ENCODE results near the gene APLN.

APLN gene, protein sequence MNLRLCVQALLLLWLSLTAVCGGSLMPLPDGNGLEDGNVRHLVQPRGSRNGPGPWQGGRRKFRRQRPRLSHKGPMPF

DNA sequence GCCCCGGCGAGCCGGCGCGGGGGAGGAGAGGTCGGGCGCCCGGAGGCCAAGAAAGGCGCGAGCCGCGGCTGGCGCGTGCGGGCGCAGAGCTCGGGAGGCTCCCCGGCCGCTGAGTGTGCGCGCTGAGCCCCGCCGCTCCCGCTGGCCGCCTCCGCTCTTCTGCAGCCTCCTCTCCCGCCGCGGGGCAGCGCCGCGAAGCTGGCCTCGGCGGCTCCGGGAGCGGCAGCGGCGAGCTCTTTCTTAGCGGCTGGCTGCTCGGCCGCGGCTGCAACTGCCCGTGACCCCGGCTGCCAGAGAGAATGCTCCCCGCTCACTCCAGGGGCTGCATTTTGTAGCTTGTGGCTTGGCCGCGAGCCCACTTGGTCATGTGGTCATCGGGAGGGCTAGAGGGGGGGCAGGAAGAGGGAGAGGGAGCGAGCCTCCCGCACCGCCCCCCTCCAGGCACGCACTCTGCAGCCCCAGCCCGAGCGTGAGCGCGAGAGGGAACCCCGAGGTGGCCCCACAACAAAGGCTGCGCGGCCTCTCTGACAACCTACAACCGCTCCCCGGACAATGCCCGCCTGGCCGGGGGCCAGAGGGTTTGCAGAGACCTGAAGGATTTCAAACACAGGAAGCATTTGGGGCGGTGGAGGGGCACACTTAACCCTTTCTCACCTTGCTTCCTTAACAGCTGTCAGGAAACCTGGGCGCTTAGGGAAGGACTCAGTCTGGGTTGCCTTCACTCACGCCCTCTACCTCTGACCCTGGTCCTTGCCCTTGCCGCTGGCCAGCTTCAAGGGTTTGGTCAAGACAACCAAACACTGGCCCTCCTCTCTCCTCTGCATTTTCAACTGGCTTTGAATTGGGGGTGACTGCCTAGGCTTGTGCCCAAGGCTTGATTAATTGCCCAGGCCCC lies at the start of gene APLN:
APLN (minus strand) TSS at position 305 of the 895 bp plus-strand sequence. CDS start 326 bp downstream, outside the sequence.
- in situ Hi-C loops (cut with MboI; ENCODE audit: low sequenced_read_pairs), result no loop called here

DNA sequence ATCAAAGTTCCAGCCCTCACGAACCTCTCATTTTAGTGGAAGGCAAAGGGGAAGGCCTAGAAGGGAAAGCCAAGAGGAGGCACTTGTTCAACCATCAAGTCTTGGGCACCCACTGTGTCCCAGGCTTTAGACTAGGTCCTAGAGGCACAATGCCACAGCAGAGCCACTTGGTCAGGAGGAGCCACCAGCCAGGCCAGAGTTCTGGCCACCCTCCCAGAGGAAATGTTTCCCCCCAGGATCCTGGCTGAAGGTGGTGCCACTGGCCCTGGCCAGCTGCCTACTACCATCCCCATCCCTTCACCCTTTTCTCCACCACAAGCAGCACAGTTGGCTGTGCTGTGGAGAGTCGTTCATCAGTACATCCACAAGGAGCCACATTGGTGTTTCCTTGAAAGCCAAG lies 49.7 kb upstream of the APLN start:
- in situ Hi-C loops (cut with MboI; ENCODE audit: low sequenced_read_pairs), result no loop called here

DNA sequence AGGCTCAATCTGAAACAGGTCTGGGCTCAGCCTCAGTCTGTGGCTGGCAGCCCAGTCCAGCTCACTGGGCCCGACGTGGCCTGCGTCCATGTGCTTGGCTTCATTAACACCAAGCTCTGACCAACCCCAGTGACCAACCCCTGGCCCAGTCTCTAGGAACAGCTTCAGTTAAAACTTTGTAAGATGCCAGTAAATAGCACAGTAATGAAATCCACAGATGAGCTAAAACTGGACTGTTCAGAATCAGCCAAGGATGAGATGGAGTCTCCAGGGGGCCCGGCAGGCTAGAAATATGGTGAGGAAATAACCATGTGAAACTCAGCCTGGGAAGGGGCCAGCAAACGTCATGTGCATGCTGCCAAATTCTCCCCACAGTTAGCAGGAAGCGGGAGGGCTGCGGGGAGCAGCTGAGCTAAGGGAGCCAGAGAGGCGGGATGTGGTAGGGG lies 46.9 kb upstream of the APLN start:
- in situ Hi-C loops (cut with MboI; ENCODE audit: low sequenced_read_pairs), result no loop called here

DNA sequence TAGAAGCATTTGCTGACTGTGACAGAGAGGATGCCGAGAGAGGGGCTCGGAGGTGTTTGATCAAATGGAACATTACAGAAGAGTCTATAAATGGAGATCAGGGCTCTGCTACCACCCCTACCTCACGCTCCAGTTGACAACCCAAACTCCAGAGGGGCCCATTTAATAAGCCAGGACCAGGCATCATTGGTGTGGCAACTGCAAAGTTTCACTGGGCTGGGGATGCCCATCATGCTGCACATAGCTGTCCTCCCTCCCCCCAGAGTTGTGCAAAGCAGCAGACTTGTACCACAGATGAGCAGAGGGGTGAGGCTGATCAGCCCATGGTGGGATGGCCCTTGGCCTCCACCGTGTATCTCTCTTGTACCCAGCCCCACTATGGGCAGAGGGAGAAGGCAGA lies 45.8 kb upstream of the APLN start:
- in situ Hi-C loops (cut with MboI; ENCODE audit: low sequenced_read_pairs), result no loop called here

DNA sequence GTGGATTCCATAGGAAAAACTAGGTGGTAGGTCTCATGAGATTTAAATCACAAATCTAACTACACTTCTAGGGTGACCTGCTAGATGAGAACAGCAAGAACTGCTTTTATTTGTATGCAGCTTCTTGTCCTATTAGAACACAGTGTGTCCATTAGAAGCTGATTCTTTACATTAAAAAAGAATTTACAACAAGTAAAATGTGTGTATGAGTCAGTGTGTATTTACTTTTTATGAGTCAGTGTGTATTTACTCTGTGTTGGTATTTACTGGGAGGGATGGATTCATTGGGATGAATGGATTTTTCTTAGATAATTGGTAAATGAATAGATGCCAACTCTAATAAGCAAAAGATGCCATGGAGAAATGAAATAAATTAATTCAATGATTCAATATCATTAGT lies 43.4 kb upstream of the APLN start:
- in situ Hi-C loops (cut with MboI; ENCODE audit: low sequenced_read_pairs), result no loop called here

DNA sequence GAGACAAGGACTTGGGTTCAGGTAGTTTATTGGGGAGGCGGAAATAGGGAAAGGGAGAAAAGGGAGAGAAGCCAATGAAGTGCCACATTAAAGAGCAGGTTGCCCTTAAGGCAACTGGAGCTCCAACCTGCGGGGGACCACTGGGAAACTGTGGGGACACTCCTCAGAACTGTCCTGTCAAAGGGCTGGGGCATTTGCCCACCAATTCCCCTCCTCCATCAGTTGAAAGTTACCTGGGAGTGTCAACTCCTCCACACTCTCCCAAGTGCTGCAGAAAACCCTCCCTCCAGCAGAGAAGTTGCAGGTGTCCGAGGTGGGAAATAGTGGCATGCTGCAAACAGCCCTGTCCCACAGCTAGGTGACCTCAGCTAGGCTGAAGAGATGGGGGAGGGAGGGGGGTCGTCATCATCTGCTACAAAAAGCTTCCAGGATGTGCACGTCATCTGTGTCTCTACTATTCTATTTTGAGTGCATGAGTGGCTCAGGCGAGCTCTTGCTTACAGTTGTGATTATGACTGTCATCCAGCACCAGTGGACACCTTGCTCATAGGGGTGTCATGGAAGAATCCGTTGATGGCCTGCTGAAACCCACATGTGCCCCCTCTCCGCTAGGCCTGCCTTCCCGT lies 42.6 kb upstream of the APLN start:
- in situ Hi-C loops (cut with MboI; ENCODE audit: low sequenced_read_pairs), result no loop called here

DNA sequence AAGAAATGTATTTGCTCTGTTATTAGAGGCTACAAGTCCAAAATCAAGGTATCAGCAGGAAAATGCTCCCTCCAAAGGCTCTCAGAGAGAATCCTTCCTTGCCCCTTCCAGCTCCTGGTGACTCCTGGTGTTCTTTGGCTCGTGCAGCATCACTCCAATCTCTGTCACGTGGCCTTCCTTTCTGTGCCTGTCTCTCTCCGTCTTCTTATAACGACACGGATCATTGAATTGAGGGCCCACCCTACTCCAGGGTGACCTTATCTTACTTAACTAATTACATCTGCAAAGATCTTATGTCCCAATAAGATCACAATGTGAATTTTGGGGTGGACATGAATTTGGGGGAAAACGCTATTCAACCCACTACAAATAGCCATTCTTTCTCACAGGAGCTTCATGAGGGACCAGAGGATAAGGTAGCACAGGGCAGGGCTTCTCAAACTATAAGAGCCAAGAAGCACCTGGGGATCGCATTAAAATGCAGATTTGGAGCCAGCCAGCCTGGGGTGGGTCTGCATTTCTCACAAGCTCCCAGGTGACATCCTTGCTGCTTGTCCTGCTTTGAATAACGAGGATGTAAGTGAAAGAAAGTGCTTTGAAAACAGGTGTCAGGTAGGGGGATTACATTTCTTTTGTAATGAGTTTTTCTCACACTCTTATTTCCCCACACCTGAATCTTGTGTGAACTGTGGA lies 41.9 kb upstream of the APLN start:
- in situ Hi-C loops (cut with MboI; ENCODE audit: low sequenced_read_pairs), result no loop called here

DNA sequence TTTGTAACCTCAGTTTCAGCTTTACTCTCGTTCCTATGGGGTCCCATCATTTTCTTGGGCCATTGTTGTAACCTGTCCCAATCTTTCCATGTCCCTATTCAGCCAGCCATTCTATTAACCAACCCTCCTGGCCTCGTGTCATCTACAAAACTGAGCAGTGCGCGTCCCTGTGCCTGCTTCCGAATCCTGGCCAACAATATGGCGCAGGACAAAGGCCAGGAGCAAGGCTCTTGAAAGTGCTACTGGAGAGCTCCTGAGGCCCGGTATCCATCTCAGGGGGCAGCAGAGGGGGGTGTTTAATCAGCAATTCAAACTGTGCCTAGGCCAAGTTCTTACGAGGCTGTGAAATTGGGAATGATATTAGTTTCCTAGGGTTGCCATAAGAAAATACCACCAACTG lies 41.2 kb upstream of the APLN start:
- in situ Hi-C loops (cut with MboI; ENCODE audit: low sequenced_read_pairs), result no loop called here

DNA sequence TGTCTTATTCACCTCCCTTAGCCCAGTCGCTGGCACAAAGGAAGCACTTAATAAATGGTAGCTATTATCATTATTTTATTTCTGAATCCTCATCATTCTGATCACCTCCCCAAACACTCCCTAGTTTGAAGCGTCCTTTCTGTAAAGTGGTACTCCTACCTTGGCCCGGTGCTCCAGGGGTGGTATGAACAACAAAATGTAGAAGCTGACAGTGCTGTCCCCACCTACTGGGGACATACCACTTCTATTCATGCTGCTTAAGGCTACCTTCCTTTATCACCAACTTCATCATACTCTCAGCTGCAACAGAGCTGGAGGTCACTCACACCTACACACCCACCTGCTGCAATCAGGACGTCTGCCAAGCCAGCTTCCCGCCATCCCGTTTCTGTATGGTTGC lies 40.8 kb upstream of the APLN start:
- in situ Hi-C loops (cut with MboI; ENCODE audit: low sequenced_read_pairs), result no loop called here

DNA sequence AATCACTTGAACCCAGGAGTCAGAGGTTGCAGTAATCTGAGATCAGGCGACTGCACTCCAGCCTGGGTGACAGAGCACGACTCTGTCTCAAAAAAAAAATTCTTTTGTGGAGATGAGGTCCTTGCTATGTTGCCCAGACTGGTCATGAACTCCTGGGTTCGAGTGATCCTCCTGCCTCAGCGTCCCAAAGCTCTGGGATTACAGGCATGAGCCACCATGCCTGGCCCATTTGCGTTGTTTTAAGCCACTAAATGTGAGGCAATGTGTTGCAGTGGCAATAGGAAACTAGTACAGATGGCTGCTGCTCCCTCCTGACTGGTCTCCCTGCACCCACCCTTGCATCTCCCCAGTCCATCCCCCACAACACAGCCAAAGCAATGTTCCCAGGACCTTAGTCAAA lies 40.0 kb upstream of the APLN start:
- in situ Hi-C loops (cut with MboI; ENCODE audit: low sequenced_read_pairs), result no loop called here

DNA sequence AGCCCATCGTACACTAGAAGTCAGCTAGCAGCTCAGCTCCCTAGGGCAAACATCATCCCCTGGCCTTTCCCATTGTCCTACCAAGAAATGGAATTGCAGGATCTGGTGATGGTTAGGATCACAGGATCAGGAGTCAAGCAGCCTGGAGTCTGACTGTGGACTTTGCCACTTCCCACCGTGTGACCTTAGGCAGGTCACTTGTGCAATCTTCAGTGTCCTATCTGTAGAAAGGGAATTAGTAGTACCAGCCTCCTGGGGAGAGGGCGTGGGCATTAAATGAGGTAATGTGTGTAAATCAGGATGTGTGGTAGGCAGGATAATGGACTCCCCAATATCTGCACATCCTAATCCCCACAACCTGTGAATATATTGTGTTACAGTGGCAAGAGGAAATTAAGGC lies 38.6 kb upstream of the APLN start:
- in situ Hi-C loops (cut with MboI; ENCODE audit: low sequenced_read_pairs), result no loop called here

DNA sequence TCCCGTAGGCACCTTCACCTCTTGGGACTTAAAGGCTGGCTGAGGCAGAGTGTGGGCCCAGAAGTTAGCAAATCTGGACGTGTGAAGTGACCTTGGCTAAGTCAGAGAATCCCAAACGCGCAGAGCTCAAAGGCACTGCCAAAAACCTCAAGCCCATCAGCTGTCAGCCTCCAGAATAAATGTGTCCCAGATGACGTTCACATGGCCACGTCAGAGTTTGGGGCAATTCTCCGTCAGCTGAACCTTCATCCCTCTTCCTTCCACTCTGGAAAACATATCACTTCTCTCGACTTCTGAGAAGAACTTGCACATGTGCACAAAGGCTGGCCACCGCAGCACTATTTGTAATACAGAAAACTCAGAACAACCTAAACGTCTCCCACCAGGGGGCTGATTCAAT lies 35.7 kb upstream of the APLN start:
- in situ Hi-C loops (cut with MboI; ENCODE audit: low sequenced_read_pairs), result no loop called here

DNA sequence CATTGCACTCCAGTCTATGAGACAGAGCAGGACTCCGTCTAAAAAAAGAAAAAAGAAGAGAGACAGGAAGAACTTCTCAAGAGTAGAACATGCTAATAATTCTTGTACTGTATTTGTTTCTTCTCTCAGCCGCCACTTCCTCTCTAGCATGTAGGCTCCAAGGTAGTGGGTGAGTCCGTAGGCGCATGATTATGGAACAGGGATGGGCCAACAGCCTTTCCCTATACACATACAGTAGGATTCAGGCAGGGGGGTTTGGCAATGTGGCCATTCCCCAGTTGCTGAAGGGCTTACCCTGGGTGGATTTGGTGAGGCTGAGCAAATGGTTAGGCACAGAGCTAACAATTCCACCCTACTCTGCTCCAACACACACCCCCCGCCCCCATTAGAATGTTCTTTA lies 35.0 kb upstream of the APLN start:
- in situ Hi-C loops (cut with MboI; ENCODE audit: low sequenced_read_pairs), result no loop called here

DNA sequence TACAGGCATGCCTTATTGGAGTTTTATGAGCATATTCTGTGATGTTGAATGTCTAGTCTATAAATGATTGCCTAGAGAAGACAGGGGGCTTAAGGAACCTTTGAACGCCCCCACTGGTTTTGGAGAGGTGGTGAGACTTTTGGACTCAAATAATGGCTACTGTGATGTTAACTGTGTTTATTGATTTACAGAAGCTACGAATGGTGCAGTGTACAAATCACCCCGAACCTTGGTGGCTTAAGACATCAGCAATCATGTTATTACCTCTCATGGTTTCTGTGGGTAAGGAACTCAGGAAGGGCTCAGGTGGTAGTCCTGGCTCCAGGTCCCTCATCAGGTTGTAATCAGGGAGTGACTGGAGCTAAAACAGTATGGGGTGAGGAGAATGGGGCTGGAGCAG lies 33.3 kb upstream of the APLN start:
- in situ Hi-C loops (cut with MboI; ENCODE audit: low sequenced_read_pairs), result no loop called here

DNA sequence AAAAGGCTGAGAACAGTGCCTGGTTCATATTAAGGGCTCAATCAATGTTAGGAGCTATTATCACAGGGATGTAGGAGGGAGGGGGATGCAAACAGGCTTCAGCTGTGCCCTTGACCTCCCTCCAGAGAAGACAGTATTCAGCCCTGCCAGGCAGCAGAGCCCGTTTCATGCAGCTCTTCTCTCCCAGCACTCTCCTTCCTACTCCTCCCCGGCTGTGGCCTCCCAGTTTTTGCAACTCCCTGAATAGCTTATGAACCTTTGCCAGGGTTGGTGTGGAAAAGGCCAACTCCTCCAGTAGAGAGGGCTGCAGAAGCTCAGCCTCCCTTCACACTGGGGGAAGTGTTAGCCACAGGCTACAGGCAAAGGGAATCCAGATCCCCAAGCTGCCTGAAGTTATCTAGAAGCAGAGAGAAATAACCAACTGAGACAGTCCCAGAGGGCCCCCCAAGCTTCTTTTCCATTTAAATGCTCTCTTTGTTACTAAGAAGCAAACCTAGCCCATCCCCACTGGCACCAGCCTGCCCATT lies 31.7 kb upstream of the APLN start:
- in situ Hi-C loops (cut with MboI; ENCODE audit: low sequenced_read_pairs), result no loop called here

DNA sequence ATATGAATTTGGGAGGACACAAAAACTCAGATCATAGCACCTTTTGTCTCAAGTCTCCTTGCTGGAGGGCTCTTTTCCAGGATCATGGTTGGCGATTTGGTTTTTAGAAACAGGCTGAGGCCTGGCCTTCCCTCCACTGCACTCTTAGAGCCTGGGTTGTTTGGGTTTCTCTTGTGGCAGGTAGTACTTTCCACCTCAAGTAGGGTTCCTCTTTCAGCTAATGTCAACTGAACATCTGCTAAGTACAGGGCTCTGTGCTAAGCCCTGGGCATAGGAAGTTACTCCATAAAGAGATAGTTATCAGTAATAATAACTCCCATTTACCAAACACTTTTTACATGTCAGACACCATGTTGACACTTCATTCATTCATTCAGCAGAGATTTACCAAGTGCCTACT lies 28.2 kb upstream of the APLN start:
- in situ Hi-C loops (cut with MboI; ENCODE audit: low sequenced_read_pairs), result no loop called here

DNA sequence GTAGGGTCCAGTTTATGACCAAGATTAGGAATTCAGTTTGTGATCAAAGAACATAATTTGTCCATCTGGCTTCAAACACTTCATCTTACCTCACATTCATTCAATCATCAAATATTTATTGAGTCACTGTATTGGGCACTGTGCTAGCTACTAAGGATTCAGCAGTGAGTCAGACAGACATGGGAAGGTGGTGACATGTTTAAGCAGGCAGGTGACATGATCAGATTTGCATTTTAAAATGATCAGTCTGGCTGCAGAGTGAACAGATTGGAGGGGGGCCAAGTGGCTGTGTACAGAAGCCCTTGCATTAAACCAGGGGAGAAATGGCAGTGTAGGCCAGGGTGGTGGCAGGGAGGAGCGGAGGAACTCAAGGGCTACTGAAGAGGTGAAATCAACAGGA lies 25.1 kb upstream of the APLN start:
- in situ Hi-C loops (cut with MboI; ENCODE audit: low sequenced_read_pairs), result no loop called here

DNA sequence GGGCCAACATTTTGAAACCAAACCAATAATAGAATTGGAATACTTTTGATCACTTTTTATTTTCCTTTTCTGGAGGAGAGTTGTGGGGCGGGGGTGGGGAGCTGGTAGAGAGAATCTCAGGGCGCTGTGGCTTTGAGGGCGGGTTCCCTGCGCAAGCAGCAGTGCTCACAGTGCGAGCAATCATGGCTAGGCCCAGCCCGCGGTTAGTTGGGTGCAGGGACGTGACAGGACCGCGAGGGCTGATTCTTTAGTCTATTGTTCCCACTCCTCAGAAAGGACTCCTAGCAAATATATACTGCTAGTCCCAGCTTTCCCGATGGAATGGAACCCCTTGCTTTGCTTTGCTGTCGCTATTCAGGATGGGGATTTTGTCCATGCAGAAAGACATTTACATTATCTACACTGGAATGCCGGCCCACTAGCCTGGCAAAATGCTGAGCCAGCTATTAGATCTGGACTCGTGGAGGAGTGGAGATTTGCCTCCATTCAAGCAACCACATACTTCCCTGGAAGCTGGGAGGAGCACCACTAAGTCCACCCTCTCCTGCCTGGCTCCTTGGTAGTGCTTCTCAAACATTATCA lies 23.9 kb upstream of the APLN start:
- in situ Hi-C loops (cut with MboI; ENCODE audit: low sequenced_read_pairs), result no loop called here

DNA sequence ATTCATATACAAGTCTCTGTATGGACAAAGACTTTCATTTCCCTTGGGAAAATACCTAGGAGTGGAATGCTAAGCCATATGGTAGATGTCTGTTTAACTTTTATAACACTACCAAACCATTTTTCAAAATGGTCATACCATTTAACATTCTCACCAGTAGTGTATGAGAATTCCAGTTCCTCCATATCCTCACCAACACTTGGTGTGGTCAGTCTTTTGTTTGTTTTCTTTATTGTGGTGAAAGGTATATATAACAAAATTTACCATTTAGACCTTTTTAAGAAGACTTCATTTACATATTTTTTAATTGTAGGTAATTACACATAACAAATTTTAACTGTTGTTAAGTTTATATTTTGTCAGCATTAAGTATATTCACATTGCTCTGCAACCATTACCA lies 12.7 kb upstream of the APLN start:
- in situ Hi-C loops (cut with MboI; ENCODE audit: low sequenced_read_pairs), result no loop called here

DNA sequence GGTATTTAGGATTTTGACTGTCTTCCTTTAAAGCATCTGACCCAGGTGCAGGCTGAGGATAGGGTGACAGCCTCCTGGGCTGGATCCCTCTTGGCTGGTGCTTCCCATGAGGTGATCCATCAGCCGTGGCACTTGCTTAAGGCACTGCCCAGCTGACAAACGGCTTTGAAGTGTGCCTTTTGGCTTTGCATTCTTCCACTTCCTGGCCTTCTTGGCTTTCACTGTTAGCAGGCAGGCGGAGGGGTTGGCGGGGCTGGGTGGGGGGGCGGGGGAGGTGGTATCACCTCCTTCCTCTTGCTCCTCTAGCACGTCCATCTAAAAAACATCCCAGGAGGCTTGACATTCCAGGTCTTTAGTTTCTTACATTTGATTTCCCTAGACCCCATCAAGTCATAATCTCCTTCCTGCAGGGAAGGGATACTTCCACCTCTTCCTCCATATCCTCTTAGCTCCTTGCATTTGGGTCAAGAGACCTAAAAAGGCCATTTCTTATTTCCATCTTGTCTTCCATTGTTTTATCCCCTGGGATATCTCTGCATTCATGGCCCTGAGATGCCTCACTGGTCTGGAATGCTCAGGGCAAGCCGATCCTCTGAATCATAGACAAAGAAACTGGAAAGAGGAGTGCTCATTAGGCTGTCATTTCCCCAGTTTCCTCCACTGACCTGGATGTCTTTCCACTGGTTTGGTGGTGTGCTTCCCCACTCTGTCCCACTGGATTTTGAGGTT lies 11.3 kb upstream of the APLN start:
- in situ Hi-C loops (cut with MboI; ENCODE audit: low sequenced_read_pairs), result no loop called here

All from HL-60/S4 (cell line).